GM20000 (cell line): ENCODE data around the gene NUP85.
"Not testable (repeated sequence)": the region's sequence is repeated elsewhere in the genome, so short reads cannot be mapped to it uniquely, and the experiment has no call there.

Experiments
- DNase-seq: peaks from one replicate; pipeline ENCODE4 v3.0.0; 2012; ENCODE audit warnings: low spot score
- CTCF ChIP-seq: IDR thresholded peaks from 2 replicates; pipeline ENCODE4 v1.5.1; 2012; ENCODE audit warnings: mild to moderate bottlenecking, control low read depth; ENCODE audit errors: extremely low read depth, missing control alignments

The NUP85 gene

GRCh38 chr17:75205037-75205792 lies at the start of gene NUP85:
TSS of gene NUP85 (plus strand) at chr17:75205679. CDS start at chr17:75205762, 83 bp downstream.
- TF ChIP-seq CTCF = no peak
- DNase-seq = peak; percentile 96

GRCh38 chr17:75158480-75158879 lies 47.0 kb upstream of the NUP85 start:
- DNase-seq = not testable (repeated sequence)

- no peak for TF ChIP-seq CTCF
- DNase-seq = no peak
Measured at GRCh38 chr17:75159196-75160031, 46.1 kb upstream of the NUP85 start.

GRCh38 chr17:75160211-75160610 lies 45.3 kb upstream of the NUP85 start:
- no peak for DNase-seq
- no peak for TF ChIP-seq CTCF

GRCh38 chr17:75163074-75163473 lies 42.4 kb upstream of the NUP85 start:
- TF ChIP-seq CTCF = no peak
- DNase-seq = no peak

- not testable (repeated sequence) for DNase-seq
Measured at GRCh38 chr17:75164606-75165005, 40.9 kb upstream of the NUP85 start.

GRCh38 chr17:75168998-75169397 lies 36.5 kb upstream of the NUP85 start:
- no peak for DNase-seq
- TF ChIP-seq CTCF = no peak

- no peak for DNase-seq
- TF ChIP-seq CTCF = no peak
Measured at GRCh38 chr17:75173526-75173925, 32.0 kb upstream of the NUP85 start.
